H9 (cell line): Measurements from ENCODE around the gene AKT3. TPM values are rescaled to one million over a fixed set of nuclear protein-coding genes. Genes with fewer than 3 reads are reported as not detected.

Experiments
- DNase-seq: peaks from one replicate; pipeline ENCODE4 v3.0.0-alpha.2; 2017
- H2AFZ ChIP-seq: one replicate; pipeline ENCODE4 v1.6.1; 2013; ENCODE audit warnings: mild to moderate bottlenecking, low read length, control low read depth, moderate library complexity
- H2AK5ac ChIP-seq: 2 replicates; pipeline ENCODE4 v1.6.1; 2013; ENCODE audit warnings: low read length, control low read depth, mixed read lengths; ENCODE audit not compliant: insufficient read length
- H2BK120ac ChIP-seq: one replicate; pipeline ENCODE4 v1.6.1; 2013; ENCODE audit warnings: low read depth, mild to moderate bottlenecking, low read length, control low read depth, inconsistent platforms; ENCODE audit not compliant: poor library complexity, severe bottlenecking
- H2BK12ac ChIP-seq: 2 replicates; pipeline ENCODE4 v1.6.1; 2013; ENCODE audit warnings: low read length, control low read depth, mixed read lengths, low read depth; ENCODE audit not compliant: insufficient read length
- H2BK15ac ChIP-seq: 2 replicates; pipeline ENCODE4 v1.6.1; 2013; ENCODE audit warnings: low read depth, low read length, control low read depth
- H2BK20ac ChIP-seq: one replicate; pipeline ENCODE4 v1.6.1; 2013; ENCODE audit warnings: low read depth, mild to moderate bottlenecking, low read length, control low read depth, inconsistent platforms; ENCODE audit not compliant: poor library complexity, severe bottlenecking
- H2BK5ac ChIP-seq: 2 replicates; pipeline ENCODE4 v1.6.1; 2013; ENCODE audit warnings: low read length, control low read depth, mixed read lengths; ENCODE audit not compliant: insufficient read length
- H3K14ac ChIP-seq: 2 replicates; pipeline ENCODE4 v1.6.1; 2013; ENCODE audit warnings: low read length, control low read depth; ENCODE audit not compliant: insufficient read depth
- H3K18ac ChIP-seq: 2 replicates; pipeline ENCODE4 v1.6.1; 2013; ENCODE audit warnings: low read depth, mild to moderate bottlenecking, mixed read lengths, low read length, control low read depth; ENCODE audit not compliant: insufficient read length
- H3K23ac ChIP-seq: 2 replicates; pipeline ENCODE4 v1.6.1; 2013; ENCODE audit warnings: low read length, control low read depth, mixed read lengths, low read depth; ENCODE audit not compliant: insufficient read length
- H3K23me2 ChIP-seq: 2 replicates; pipeline ENCODE4 v1.6.1; 2013; ENCODE audit warnings: low read depth, mild to moderate bottlenecking, mixed read lengths, low read length, control low read depth; ENCODE audit not compliant: insufficient read length, poor library complexity, severe bottlenecking
- H3K27ac ChIP-seq: 2 replicates; pipeline ENCODE4 v1.5.1; 2013; ENCODE audit warnings: low read length, control low read depth, mixed read lengths, low read depth; ENCODE audit not compliant: insufficient read length
- H3K27me3 ChIP-seq: 2 replicates; pipeline ENCODE4 v1.6.1; 2013; ENCODE audit warnings: low read length, control low read depth, inconsistent platforms; ENCODE audit not compliant: insufficient read depth
- H3K4ac ChIP-seq: 2 replicates; pipeline ENCODE4 v1.6.1; 2013; ENCODE audit warnings: low read depth, mild to moderate bottlenecking, control low read depth, inconsistent platforms, low read length, moderate library complexity
- H3K4me1 ChIP-seq: 2 replicates; pipeline ENCODE4 v1.6.1; 2013; ENCODE audit warnings: low read length, control low read depth, inconsistent platforms; ENCODE audit not compliant: insufficient read depth
- H3K4me2 ChIP-seq: 2 replicates; pipeline ENCODE4 v1.6.1; 2013; ENCODE audit warnings: low read length, control low read depth, mixed read lengths; ENCODE audit not compliant: insufficient read length, insufficient read depth
- H3K56ac ChIP-seq: 2 replicates; pipeline ENCODE4 v1.6.1; 2013; ENCODE audit warnings: low read depth, mild to moderate bottlenecking, mixed read lengths, low read length, control low read depth; ENCODE audit not compliant: insufficient read length
- H3K79me1 ChIP-seq: 2 replicates; pipeline ENCODE4 v1.6.1; 2013; ENCODE audit warnings: low read depth, mild to moderate bottlenecking, moderate library complexity, low read length, control low read depth, inconsistent platforms; ENCODE audit not compliant: insufficient read depth, poor library complexity, severe bottlenecking
- H3K79me2 ChIP-seq: 2 replicates; pipeline ENCODE4 v1.6.1; 2013; ENCODE audit warnings: low read length, control low read depth, inconsistent platforms; ENCODE audit not compliant: insufficient read depth
- H3K9ac ChIP-seq: 2 replicates; pipeline ENCODE4 v1.6.1; 2013; ENCODE audit warnings: low read length, control low read depth, mixed read lengths; ENCODE audit not compliant: insufficient read length; ENCODE audit errors: extremely low read depth
- H3K9me3 ChIP-seq: one replicate; pipeline ENCODE4 v1.6.1; 2013; ENCODE audit warnings: low read depth, low read length, inconsistent platforms; ENCODE audit not compliant: control insufficient read depth
- H3T11ph ChIP-seq: one replicate; pipeline ENCODE4 v1.6.1; 2013; ENCODE audit warnings: mild to moderate bottlenecking, low read length, control low read depth, inconsistent platforms
- H4K20me1 ChIP-seq: one replicate; pipeline ENCODE4 v1.6.1; 2013; ENCODE audit not compliant: control insufficient read depth, insufficient read length, insufficient read depth
- H4K5ac ChIP-seq: 2 replicates; pipeline ENCODE4 v1.6.1; 2013; ENCODE audit warnings: low read depth, mild to moderate bottlenecking, mixed read lengths, low read length, control low read depth; ENCODE audit not compliant: insufficient read length
- H4K8ac ChIP-seq: replicated peaks from 2 replicates; pipeline ENCODE4 v1.6.1; 2013; ENCODE audit warnings: low read length, control low read depth, mixed read lengths, low read depth; ENCODE audit not compliant: insufficient read length
- H4K91ac ChIP-seq: 2 replicates; pipeline ENCODE4 v1.6.1; 2013; ENCODE audit warnings: low read depth, mild to moderate bottlenecking, moderate library complexity, mixed read lengths, low read length, control low read depth; ENCODE audit not compliant: insufficient read length
- H3K27ac Mint-ChIP-seq, 3 experiments: 2 replicates in 2 of 3; 3 replicates in 1 of 3; pipeline ENCODE4 v1.8.0; 2020 to 2021; ENCODE audit warnings: mixed read lengths in 3 of 3, mild to moderate bottlenecking in 1 of 3, moderate library complexity in 1 of 3
- H3K27me3 Mint-ChIP-seq: 2 replicates; pipeline ENCODE4 v1.8.0; 2021; ENCODE audit warnings: low read depth, mild to moderate bottlenecking, moderate library complexity, mixed read lengths
- H3K36me3 Mint-ChIP-seq, 3 experiments: 2 replicates in 2 of 3; 3 replicates in 1 of 3; pipeline ENCODE4 v1.8.0; 2020 to 2021; ENCODE audit warnings: low read depth in 3 of 3, mixed read lengths in 3 of 3; ENCODE audit not compliant: insufficient read depth in 1 of 3
- H3K4me1 Mint-ChIP-seq, 2 experiments: 2 replicates each; pipeline ENCODE4 v1.8.0; 2020; ENCODE audit warnings: mixed read lengths in 2 of 2
- H3K4me3 Mint-ChIP-seq, 2 experiments: 2 replicates in 1 of 2; 3 replicates in 1 of 2; pipeline ENCODE4 v1.8.0; 2020 to 2021; ENCODE audit warnings: mild to moderate bottlenecking in 2 of 2, mixed read lengths in 2 of 2, moderate library complexity in 1 of 2
- H3K9me3 Mint-ChIP-seq, 2 experiments: 2 replicates in 1 of 2; 3 replicates in 1 of 2; pipeline ENCODE4 v1.8.0; 2020; ENCODE audit warnings: mild to moderate bottlenecking in 2 of 2, mixed read lengths in 2 of 2, moderate library complexity in 1 of 2
- CTCF ChIP-seq: fragments of 200-600 bp; sonication (generic); conservative IDR thresholded peaks from 3 replicates; pipeline ENCODE4 v1.8.0; 2021; ENCODE audit warnings: antibody characterized with exemption, mild to moderate bottlenecking
- WGBS: extraction: QIAGEN DNeasy Blood & Tissue Kit; methylation state at CpG from one replicate; pipeline ENCODE4 v1.1.7; 2013; ENCODE audit warnings: missing lambda C conversion rate, low lambda C conversion rate, mixed read lengths; ENCODE audit not compliant: insufficient read length; ENCODE audit errors: extremely low coverage; 5-methylcytosine and 5-hydroxymethylcytosine counted together
- total RNA-seq: library from RNA; stranded (reverse); gene quantifications from 2 replicates; pipeline ENCODE4 v1.2.1, GENCODE V29; 2021

Gene AKT3
- total RNA-seq, 1 experiment from 2014 or later, result 27.8 TPM

- no peak overlapping the region for H4K5ac ChIP-seq
- peak overlapping the region; percentile 73 to 75 for H3K4me3 Mint-ChIP-seq
- H3K4me1 Mint-ChIP-seq, result peaks cover 39 to 40% of the 10 kb centered on the region in 2 experiments
Measured at GRCh38 chr1:243483952-243484351, 366.1 kb downstream of the AKT3 start.

More at GRCh38 chr1:243483952-243484351, 366.1 kb downstream of the AKT3 start:
- Histone ChIP-seq H3K56ac (no peak overlapping the region), H3K23ac (no peak overlapping the region), H2BK12ac (no peak overlapping the region), H3K27me3 (no peaks in the 10 kb centered on the region; the same call in 1 of the 2 replicates), H3K9ac (no peak overlapping the region), H3T11ph (no peak overlapping the region), H3K4me2 (peak overlapping the region; percentile 79), H4K91ac (no peak overlapping the region), H3K79me2 (no peaks in the 10 kb centered on the region), H4K20me1 (no peaks in the 10 kb centered on the region), H3K79me1 (no peaks in the 10 kb centered on the region), H4K8ac (no peak overlapping the region), H3K4ac (no peak overlapping the region), H2BK5ac (no peak overlapping the region), H3K18ac (no peak overlapping the region), H2BK120ac (no peak overlapping the region), H2BK15ac (no peak overlapping the region), H3K27ac (no peak overlapping the region), H3K9me3 (no peaks in the 10 kb centered on the region), H3K4me1 (peaks cover 3% of the 10 kb centered on the region; the same call in 1 of the 2 replicates), H3K14ac (no peak overlapping the region; the same call in 1 of the 2 replicates), H3K23me2 (peaks cover 11% of the 10 kb centered on the region), H2BK20ac (no peak overlapping the region), H2AFZ (no peak overlapping the region), H2AK5ac (no peak overlapping the region)
- no peak for DNase-seq
- Mint-ChIP-seq H3K36me3 (peaks cover 3 to 5% (median 3%) of the 10 kb centered on the region in 3 experiments; a peak in 4 of 7 replicates), H3K27me3 (peaks cover 14% of the 10 kb centered on the region), H3K9me3 (peaks cover 0 to 4% of the 10 kb centered on the region in 2 experiments; a peak in 3 of 5 replicates), H3K27ac (peak overlapping the region in 1 of 3 experiments; percentile 94; a peak in 1 of 7 replicates)
- no peak for TF ChIP-seq CTCF
- WGBS, result no CpG with 5 or more reads among the region's 16 CpGs
